Measurements from ENCODE around the gene SERPINA5.
"Not testable (repeated sequence)": the region's sequence is repeated elsewhere in the genome, so short reads cannot be mapped to it uniquely, and the experiment has no call there.

The SERPINA5 gene

GRCh38 chr14:94632305-94632590 is 51.0 kb downstream of the SERPINA5 start:
- no peak overlapping the region for H3K4me3 Mint-ChIP-seq
- H3K4me1 Mint-ChIP-seq: no peaks in the 10 kb centered on the region
- H3K9me3 Mint-ChIP-seq: no peaks in the 10 kb centered on the region
- H3K27ac Mint-ChIP-seq: no peak overlapping the region
- no peaks in the 10 kb centered on the region for H3K36me3 Mint-ChIP-seq
- no peaks in the 10 kb centered on the region for H3K27me3 Mint-ChIP-seq

- no peak overlapping the region for H3K4me3 Mint-ChIP-seq
- H3K36me3 Mint-ChIP-seq: no peaks in the 10 kb centered on the region
- H3K9me3 Mint-ChIP-seq: no peaks in the 10 kb centered on the region
- no peaks in the 10 kb centered on the region for H3K4me1 Mint-ChIP-seq
- no peak overlapping the region for H3K27ac Mint-ChIP-seq
- H3K27me3 Mint-ChIP-seq: no peaks in the 10 kb centered on the region
Observed at GRCh38 chr14:94633121-94633520, 51.9 kb downstream of the SERPINA5 start.

GRCh38 chr14:94635154-94635553 is 53.9 kb downstream of the SERPINA5 start:
- H3K9me3 Mint-ChIP-seq: no peaks in the 10 kb centered on the region
- no peaks in the 10 kb centered on the region for H3K36me3 Mint-ChIP-seq
- H3K27ac Mint-ChIP-seq: no peak overlapping the region
- H3K27me3 Mint-ChIP-seq: no peaks in the 10 kb centered on the region
- H3K4me3 Mint-ChIP-seq: no peak overlapping the region
- no peaks in the 10 kb centered on the region for H3K4me1 Mint-ChIP-seq

- H3K4me3 Mint-ChIP-seq: no peak overlapping the region
- no peaks in the 10 kb centered on the region for H3K9me3 Mint-ChIP-seq
- H3K27me3 Mint-ChIP-seq: no peaks in the 10 kb centered on the region
- no peaks in the 10 kb centered on the region for H3K36me3 Mint-ChIP-seq
- H3K4me1 Mint-ChIP-seq: no peaks in the 10 kb centered on the region
- no peak overlapping the region for H3K27ac Mint-ChIP-seq
Observed at GRCh38 chr14:94636744-94637412, 55.7 kb downstream of the SERPINA5 start.

- H3K4me3 Mint-ChIP-seq, H3K36me3 Mint-ChIP-seq, H3K4me1 Mint-ChIP-seq, H3K27ac Mint-ChIP-seq, H3K9me3 Mint-ChIP-seq, H3K27me3 Mint-ChIP-seq: not testable (repeated sequence)
Observed at GRCh38 chr14:94637814-94638213, 56.6 kb downstream of the SERPINA5 start.

- H3K27ac Mint-ChIP-seq: no peak overlapping the region
- H3K9me3 Mint-ChIP-seq: no peaks in the 10 kb centered on the region
- no peak overlapping the region for H3K4me3 Mint-ChIP-seq
- no peaks in the 10 kb centered on the region for H3K4me1 Mint-ChIP-seq
- no peaks in the 10 kb centered on the region for H3K27me3 Mint-ChIP-seq
- H3K36me3 Mint-ChIP-seq: no peaks in the 10 kb centered on the region
Observed at GRCh38 chr14:94638339-94638738, 57.1 kb downstream of the SERPINA5 start.

- Mint-ChIP-seq H3K27ac (no peak overlapping the region), H3K9me3 (no peaks in the 10 kb centered on the region), H3K36me3 (no peaks in the 10 kb centered on the region), H3K4me1 (no peaks in the 10 kb centered on the region), H3K27me3 (no peaks in the 10 kb centered on the region), H3K4me3 (no peak overlapping the region)
Observed at GRCh38 chr14:94638961-94639817, 58.0 kb downstream of the SERPINA5 start.

- Mint-ChIP-seq H3K27me3 (peaks cover 7% of the 10 kb centered on the region), H3K27ac (no peak overlapping the region), H3K4me3 (no peak overlapping the region), H3K4me1 (no peaks in the 10 kb centered on the region), H3K9me3 (no peaks in the 10 kb centered on the region), H3K36me3 (no peaks in the 10 kb centered on the region)
Observed at GRCh38 chr14:94640721-94641631, 59.8 kb downstream of the SERPINA5 start.

- Mint-ChIP-seq H3K4me1 (no peaks in the 10 kb centered on the region), H3K9me3 (no peaks in the 10 kb centered on the region), H3K27ac (no peak overlapping the region), H3K36me3 (no peaks in the 10 kb centered on the region), H3K4me3 (no peak overlapping the region), H3K27me3 (peaks cover 7% of the 10 kb centered on the region)
Observed at GRCh38 chr14:94641632-94641955, 60.4 kb downstream of the SERPINA5 start.

Measured in activated naive CD4-positive, alpha-beta T cell treated with anti-CD3 and anti-CD28 coated beads, Interleukin-2, amount 50 U/mL, for 24 hours (primary cell).